Measurements from ENCODE around the gene FAM78A. TPM values are rescaled to one million over a fixed set of nuclear protein-coding genes. Genes with fewer than 3 reads are reported as not detected.

FAM78A gene, protein sequence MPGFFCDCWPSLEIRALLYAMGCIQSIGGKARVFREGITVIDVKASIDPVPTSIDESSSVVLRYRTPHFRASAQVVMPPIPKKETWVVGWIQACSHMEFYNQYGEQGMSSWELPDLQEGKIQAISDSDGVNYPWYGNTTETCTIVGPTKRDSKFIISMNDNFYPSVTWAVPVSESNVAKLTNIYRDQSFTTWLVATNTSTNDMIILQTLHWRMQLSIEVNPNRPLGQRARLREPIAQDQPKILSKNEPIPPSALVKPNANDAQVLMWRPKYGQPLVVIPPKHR
- 0.17 TPM in 1 of 2 replicates, not detected in the other for total RNA-seq (2014; rRNA removed; shearing (Covaris generic); ENCODE audit: low replicate concordance)

- in situ Hi-C loops (cut with HindIII; ENCODE audit: low pct_unique_long_range_greater_than_20kb, low sequenced_read_pairs), result no loop called here
- DNase-seq (ENCODE audit: low read depth), result no peak
These were observed at the start of gene FAM78A for GRCh38 chr9:131276094-131276888. TSS of gene FAM78A (minus strand) at chr9:131276510. CDS start at chr9:131276179, 331 bp downstream.

DNA sequence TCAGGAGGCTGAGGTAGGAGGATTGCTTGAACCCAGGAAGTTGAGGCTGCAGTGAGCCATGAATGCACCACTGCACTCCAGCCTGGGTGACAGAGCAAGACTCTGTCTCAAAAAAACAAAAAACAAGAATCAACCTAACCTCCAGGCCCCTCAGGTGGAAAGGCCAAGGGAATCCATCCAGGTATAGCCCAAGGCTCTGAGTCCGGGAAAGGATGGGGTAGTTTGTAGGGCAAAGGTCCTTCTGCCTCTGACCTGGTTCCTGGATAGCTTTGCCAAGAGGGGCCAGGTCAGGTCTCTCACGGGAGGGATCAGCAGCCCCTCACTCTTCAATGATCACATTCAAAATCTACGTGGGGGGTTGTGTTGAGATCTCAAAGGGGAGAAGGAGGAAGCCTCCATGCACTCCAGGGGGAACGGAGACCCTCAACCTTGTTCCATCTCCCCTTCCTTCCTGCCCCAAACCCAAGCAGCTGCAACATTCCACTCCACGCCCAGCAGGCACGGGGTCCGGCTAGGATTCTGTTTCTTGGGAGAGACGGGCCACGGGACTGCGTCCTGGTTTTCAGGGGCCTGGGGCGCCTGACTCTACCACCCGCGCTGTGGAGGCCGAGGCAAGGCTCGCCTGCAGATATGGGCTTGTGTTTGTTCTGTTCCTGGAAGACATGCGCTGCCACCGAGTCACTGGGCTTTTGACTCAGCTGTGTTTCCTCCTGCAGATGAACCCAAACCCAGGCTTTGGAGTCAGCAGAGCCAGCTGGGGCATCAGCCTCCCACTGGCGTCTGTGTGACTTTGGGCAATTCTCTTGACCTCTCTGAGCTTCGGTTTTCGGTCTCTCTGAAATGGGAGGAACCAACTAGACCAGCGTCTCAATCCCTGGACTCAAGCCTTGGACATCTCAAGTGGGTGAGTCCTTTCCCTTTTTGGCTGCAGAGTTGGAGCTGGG is 48.7 kb upstream of the FAM78A start:
- in situ Hi-C loops (cut with HindIII; ENCODE audit: low pct_unique_long_range_greater_than_20kb, low sequenced_read_pairs), result no loop called here
- DNase-seq (ENCODE audit: low read depth), result no peak

- in situ Hi-C loops (cut with HindIII; ENCODE audit: low pct_unique_long_range_greater_than_20kb, low sequenced_read_pairs), result no loop called here
These were observed 47.3 kb upstream of the FAM78A start for GRCh38 chr9:131323629-131324028.

DNA sequence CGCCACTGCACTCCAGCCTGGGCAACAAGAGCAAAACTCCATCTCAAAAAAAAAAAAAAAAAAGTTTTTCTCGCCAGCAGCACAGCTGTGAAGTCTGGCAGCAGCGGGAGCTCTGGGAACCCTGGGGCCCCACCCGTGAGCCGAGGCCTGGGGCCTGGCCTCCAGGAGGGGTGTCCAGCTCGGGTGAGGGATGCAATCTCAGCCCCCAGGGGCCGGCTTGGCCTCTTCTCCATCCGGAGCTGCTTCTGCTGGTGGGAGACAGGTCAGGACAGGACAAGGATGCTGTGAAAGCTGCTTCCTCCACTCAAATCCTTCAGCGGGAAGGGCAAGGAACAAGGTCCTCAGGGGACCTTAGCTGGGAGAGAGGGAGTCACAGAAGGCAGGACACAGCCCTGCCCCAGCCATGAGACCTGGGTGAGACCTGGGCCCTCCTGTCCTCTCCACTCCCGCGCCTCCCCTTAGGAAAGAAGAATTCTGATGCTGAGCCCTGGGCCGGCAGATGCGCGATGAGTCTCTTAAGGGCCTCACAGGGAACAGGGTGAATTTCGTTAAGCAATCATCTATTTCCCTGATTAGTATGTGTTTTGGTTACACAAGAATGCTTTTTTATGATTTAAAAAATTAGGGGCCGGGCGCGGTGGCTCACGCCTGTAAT is 43.8 kb upstream of the FAM78A start:
- in situ Hi-C loops (cut with HindIII; ENCODE audit: low pct_unique_long_range_greater_than_20kb, low sequenced_read_pairs), result no loop called here
- no peak for DNase-seq (ENCODE audit: low read depth)

More at GRCh38 chr9:131323629-131324028, 47.3 kb upstream of the FAM78A start:
- no peak for DNase-seq (ENCODE audit: low read depth)

GRCh38 chr9:131319486-131319885 is 43.2 kb upstream of the FAM78A start:
- DNase-seq (ENCODE audit: low read depth), result no peak
- in situ Hi-C loops (cut with HindIII; ENCODE audit: low pct_unique_long_range_greater_than_20kb, low sequenced_read_pairs), result no loop called here

GRCh38 chr9:131318231-131319085 is 42.1 kb upstream of the FAM78A start:
- in situ Hi-C loops (cut with HindIII; ENCODE audit: low pct_unique_long_range_greater_than_20kb, low sequenced_read_pairs), result no loop called here
- no peak for DNase-seq (ENCODE audit: low read depth)

DNA sequence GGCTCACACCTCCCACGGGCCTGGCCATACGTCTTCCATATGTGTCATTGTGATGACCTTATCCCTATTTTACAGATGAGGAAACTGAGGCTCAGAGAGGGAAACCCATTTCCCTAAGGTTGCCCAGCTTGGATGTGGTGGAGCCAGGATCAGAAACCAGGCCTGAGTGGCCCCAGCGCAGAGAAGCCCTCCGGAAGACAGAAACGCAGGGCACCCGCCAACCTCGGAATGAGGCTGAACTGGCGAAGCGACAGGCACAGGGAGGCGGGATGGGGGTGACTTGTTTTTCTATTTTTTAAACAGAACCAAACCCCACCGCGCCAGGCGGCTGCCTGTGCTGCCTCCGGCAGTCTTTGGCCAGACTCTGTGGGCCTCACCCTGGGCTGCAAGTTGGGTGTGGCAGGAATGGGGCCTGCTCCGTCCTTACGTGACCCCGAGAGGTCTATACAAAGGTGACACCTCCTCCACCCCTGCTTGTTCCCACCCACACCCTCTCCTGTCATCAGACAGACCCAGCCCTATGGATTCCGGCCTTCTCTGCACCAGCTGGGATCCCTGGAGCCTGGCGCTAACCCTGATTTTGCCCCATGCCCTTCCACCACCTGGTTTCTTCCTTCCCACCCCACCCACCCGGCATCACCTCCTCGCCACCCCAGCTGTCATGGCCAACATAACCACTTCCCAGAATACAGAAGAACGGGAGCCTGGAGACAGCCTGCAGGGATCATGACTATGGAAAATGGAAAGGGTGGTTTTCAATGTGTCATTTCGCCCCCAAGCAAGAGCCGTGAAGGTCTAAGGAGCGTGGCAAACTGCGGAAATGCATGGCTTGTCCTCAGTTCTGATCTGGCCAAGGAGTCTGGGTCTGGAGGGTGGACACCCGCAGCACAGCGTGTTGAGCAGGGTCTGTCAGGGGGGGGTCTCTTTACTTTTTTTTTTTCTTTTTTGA is 36.8 kb upstream of the FAM78A start:
- no peak for DNase-seq (ENCODE audit: low read depth)
- in situ Hi-C loops (cut with HindIII; ENCODE audit: low pct_unique_long_range_greater_than_20kb, low sequenced_read_pairs), result no loop called here

DNA sequence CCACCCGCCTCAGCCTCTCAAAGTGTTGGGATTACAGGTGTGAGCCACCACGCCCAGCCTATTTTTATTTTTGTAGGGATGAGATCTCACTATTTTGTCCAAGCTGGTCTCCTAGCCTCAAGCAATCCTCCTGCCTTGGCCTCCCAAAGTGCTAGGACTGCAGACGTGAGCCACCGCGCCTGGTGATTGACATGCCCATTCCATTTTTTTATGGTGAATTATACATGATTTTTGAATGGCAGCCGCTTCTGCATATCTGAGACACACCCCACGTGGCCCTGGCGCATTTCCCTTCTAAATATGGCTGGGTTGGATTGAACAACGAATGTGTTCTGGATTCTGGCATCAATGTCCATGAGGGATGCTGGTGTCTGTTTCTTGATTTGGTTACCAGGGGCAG is 35.9 kb upstream of the FAM78A start:
- in situ Hi-C loops (cut with HindIII; ENCODE audit: low pct_unique_long_range_greater_than_20kb, low sequenced_read_pairs), result no loop called here
- DNase-seq (ENCODE audit: low read depth), result no peak

DNA sequence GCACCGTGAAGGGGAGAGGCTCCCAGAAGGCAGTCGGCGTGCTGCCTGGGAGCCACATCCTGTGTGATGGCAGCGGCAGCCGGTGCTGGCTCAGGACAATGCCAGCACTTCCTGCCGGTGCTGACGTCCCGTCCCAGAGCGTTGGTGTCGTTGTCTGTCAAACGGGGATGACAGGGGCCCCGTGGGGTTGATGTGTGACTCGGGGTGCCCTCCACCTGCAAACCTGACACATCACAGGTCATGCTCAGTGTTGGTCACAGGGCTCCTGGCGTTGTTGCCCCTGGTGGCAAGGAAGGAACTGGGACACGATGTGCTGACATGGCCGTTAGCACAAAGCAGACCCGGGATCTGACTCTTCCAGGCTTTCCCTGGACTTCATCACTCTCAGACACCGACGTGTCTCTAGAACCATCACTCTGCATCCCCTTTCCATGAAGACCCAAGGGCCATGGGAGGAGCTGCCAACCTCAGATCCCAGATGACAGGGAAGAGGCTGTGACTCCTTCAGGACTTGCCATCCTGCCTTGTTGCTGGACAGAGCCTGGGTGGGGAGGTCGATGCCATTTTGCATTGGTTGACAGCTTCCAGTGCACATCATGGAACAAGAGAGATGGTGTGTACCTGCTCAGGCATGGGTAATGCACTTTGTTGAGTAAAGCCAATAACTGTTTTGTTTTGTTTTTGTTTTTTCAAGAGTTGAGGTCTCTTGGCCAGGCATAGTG is 34.7 kb upstream of the FAM78A start:
- in situ Hi-C loops (cut with HindIII; ENCODE audit: low pct_unique_long_range_greater_than_20kb, low sequenced_read_pairs), result no loop called here
- DNase-seq (ENCODE audit: low read depth), result no peak

- no peak for DNase-seq (ENCODE audit: low read depth)
- in situ Hi-C loops (cut with HindIII; ENCODE audit: low pct_unique_long_range_greater_than_20kb, low sequenced_read_pairs), result no loop called here
These were observed 33.4 kb upstream of the FAM78A start for GRCh38 chr9:131309530-131310276.

- in situ Hi-C loops (cut with HindIII; ENCODE audit: low pct_unique_long_range_greater_than_20kb, low sequenced_read_pairs), result no loop called here
These were observed 32.7 kb upstream of the FAM78A start for GRCh38 chr9:131308906-131309529.

GRCh38 chr9:131308452-131308851 is 32.1 kb upstream of the FAM78A start:
- DNase-seq (ENCODE audit: low read depth), result no peak
- in situ Hi-C loops (cut with HindIII; ENCODE audit: low pct_unique_long_range_greater_than_20kb, low sequenced_read_pairs), result no loop called here

More at GRCh38 chr9:131308906-131309529, 32.7 kb upstream of the FAM78A start:
- DNase-seq (ENCODE audit: low read depth), result no peak

DNA sequence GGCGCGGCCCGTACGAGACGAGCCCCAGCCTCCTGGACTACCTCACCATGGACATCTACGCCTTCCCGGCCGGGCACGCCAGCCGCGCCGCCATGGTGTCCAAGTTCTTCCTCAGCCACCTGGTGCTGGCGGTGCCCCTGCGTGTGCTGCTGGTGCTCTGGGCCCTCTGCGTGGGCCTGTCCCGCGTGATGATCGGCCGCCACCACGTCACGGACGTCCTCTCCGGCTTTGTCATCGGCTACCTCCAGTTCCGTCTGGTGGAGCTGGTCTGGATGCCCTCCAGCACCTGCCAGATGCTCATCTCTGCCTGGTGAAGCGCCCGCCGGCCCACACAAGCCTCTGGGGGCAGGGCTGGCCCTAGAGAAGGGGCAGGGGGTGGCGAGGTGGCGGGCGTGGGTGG is 31.7 kb upstream of the FAM78A start:
- in situ Hi-C loops (cut with HindIII; ENCODE audit: low pct_unique_long_range_greater_than_20kb, low sequenced_read_pairs), result no loop called here
- DNase-seq (ENCODE audit: low read depth), result no peak

DNA sequence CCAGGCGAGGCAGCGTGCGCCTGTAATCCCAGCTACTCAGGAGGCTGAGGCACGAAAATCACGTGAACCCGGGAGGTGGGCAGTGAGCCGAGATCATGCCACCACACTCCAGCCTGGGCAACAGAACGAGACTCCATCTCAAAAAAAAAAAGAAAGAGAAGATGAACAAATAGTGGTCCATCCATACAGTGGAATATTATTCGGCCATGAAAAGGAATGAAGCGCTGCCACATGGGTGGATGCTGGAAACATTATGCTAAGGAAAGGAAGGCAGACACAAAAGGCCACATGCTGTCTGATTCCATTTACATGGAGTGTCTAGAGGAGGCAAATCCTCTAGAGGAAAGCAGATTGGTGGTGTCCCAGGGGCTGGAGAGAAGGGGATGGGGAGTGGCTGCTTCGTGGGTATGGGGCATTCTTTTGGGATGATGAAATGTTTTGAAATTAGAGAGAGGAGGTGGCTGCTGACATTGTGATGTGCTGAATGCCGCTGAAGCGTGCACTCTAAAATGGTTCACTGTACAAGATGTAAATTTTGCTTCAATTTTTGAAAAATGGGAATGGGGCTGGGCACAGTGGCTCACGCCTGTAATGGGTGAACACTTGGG is 30.2 kb upstream of the FAM78A start:
- in situ Hi-C loops (cut with HindIII; ENCODE audit: low pct_unique_long_range_greater_than_20kb, low sequenced_read_pairs), result no loop called here

More for the DNA sequence above, 30.2 kb upstream of the FAM78A start:
- no peak for DNase-seq (ENCODE audit: low read depth)
